ENCODE results near the gene GPANK1.

DNA sequence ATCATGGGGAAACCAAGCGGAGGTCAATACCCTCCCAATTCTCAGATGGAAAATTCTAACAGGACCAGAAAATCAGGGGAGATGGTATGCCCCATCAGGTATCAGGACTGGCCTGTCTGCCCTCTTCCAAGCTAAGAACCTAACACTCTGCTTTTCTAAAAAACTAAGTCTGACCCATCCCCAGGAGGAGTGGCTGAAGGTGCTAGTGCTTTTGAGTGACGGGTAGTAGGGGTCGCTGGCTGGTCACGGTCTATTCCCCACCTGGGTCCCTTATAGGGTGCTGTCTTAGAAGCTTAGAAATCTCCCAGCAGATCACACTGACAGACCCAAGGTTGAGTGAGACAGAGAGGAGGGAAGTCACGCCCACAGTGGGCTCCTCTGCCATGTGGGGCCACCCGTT, 28.7 kb upstream of the GPANK1 start:
- TF ChIP-seq, protein P1, sequence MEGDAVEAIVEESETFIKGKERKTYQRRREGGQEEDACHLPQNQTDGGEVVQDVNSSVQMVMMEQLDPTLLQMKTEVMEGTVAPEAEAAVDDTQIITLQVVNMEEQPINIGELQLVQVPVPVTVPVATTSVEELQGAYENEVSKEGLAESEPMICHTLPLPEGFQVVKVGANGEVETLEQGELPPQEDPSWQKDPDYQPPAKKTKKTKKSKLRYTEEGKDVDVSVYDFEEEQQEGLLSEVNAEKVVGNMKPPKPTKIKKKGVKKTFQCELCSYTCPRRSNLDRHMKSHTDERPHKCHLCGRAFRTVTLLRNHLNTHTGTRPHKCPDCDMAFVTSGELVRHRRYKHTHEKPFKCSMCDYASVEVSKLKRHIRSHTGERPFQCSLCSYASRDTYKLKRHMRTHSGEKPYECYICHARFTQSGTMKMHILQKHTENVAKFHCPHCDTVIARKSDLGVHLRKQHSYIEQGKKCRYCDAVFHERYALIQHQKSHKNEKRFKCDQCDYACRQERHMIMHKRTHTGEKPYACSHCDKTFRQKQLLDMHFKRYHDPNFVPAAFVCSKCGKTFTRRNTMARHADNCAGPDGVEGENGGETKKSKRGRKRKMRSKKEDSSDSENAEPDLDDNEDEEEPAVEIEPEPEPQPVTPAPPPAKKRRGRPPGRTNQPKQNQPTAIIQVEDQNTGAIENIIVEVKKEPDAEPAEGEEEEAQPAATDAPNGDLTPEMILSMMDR (IDR thresholded peaks at IDR 0.05; ENCODE audit: low read length), result no peak
- TF ChIP-seq EZH2 (IDR thresholded peaks at IDR 0.05; ENCODE audit: borderline replicate concordance, low read length), result no peak
